ENCODE results near the gene TNRC6B.

TNRC6B gene

DNA sequence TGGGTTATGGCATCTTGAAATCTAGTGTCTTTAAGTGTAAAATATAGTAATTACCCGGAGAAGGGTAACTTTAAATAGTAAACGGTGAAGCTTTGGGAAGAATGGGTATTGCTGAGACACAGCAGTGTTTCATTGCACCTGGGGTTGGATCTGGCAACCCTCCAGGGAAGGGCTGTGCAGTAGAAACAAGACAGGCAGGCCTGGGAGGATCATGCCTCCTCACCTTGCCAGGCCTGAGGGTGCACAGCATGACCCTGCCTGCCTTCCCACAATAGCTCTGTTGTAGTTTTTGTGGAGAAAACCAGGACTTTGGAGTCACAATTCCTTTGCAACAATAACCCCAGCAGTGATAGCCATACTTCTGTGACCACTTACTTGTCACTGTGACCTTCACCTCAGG, 104.0 kb downstream of the TNRC6B start:
- TF ChIP-seq CTCF (conservative IDR thresholded peaks at IDR 0.05; ENCODE audit: low read depth, low read length) = no peak
- no peak for DNase-seq (ENCODE audit: low read depth)
- no peak overlapping the region for H3K4me3 ChIP-seq (ENCODE audit: low read length)

DNA sequence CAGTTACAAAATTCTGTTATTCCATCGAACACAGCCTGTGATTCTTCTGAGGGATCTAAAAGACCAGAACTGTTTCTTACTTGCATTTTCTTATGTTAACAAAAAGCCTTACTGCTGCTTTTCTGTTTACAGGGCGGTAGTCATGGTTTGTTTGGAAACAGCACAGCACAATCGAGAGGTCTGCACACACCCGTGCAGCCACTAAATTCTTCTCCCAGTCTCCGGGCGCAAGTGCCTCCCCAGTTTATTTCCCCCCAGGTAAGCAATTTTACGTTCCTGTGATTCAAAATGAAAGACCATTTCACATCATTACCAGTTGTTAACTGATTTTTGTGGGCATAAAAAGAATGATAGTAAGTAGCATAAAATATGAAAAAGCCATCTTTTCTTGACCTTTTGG, 107.8 kb downstream of the TNRC6B start:
- TF ChIP-seq CTCF (conservative IDR thresholded peaks at IDR 0.05; ENCODE audit: low read depth, low read length) = no peak
- DNase-seq (ENCODE audit: low read depth) = no peak
- H3K4me3 ChIP-seq (ENCODE audit: low read length) = no peak overlapping the region

DNA sequence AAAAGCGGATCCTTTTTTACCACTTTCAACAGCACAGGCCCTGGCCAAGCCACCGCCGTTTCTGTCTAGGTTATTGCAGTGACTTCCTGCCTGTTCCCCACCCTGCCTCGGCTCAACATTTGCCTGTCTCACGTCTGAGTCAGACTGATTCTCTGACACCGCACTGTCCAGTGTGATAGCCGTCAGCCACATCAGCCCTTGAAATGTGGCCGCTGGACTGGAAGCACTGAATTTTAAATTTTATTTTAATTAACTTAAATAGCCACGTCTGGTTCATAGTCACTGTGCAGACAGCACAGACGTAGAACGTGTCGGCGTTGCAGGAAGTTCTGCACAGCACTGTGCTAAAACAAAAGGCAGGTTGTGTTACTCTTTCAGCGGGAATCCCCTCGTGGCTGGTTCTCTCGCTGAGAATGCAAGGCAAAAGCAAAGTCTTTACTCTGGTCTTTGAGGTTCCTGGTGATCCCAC, 112.3 kb downstream of the TNRC6B start:
- no peak for TF ChIP-seq CTCF (conservative IDR thresholded peaks at IDR 0.05; ENCODE audit: low read depth, low read length)
- H3K4me3 ChIP-seq (ENCODE audit: low read length) = no peak overlapping the region
- DNase-seq (ENCODE audit: low read depth) = no peak

DNA sequence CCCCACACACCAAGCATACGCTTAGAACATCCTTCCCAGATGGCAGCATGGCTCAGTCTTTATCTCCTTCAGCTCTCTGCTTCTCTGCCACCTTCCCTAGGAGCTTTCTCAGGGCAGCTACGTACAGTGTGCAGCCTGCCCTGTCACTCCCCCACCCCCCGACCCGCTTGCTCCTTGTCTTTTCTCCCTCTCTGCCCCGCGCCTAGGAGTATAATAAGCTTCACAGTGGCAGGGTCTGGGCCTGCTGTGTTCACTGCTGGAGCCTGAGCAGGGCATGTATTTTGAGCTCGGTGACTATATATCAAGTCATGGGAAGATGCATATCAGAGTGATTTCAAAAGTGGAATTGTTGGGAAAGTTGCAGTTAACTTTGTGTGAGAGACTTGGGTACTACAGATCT, 112.8 kb downstream of the TNRC6B start:
- H3K4me3 ChIP-seq (ENCODE audit: low read length) = no peak overlapping the region
- TF ChIP-seq CTCF (conservative IDR thresholded peaks at IDR 0.05; ENCODE audit: low read depth, low read length) = no peak
- DNase-seq (ENCODE audit: low read depth) = no peak

- DNase-seq (ENCODE audit: low read depth) = no peak
- TF ChIP-seq CTCF (conservative IDR thresholded peaks at IDR 0.05; ENCODE audit: low read depth, low read length) = no peak
- no peak overlapping the region for H3K4me3 ChIP-seq (ENCODE audit: low read length)
Measured at GRCh38 chr22:40294696-40295095, 117.0 kb downstream of the TNRC6B start.

DNA sequence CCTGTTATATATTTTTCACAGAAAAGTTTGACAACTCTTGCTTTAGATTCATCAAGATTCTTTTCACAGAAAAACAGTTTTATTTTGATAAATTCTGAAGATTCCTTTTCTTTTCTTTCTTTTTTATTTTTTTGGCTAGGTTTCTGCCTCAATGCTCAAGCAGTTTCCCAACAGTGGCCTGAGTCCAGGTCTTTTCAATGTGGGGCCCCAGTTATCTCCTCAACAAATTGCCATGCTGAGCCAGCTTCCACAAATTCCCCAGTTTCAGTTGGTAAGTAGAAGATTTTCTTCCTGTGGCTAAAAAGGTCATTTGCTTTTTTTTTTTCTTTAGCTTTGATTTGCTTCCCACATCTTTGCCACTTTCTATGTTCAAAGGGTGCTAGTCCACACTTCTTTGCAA, 122.6 kb downstream of the TNRC6B start:
- no peak for TF ChIP-seq CTCF (conservative IDR thresholded peaks at IDR 0.05; ENCODE audit: low read depth, low read length)
- DNase-seq (ENCODE audit: low read depth) = no peak

DNA sequence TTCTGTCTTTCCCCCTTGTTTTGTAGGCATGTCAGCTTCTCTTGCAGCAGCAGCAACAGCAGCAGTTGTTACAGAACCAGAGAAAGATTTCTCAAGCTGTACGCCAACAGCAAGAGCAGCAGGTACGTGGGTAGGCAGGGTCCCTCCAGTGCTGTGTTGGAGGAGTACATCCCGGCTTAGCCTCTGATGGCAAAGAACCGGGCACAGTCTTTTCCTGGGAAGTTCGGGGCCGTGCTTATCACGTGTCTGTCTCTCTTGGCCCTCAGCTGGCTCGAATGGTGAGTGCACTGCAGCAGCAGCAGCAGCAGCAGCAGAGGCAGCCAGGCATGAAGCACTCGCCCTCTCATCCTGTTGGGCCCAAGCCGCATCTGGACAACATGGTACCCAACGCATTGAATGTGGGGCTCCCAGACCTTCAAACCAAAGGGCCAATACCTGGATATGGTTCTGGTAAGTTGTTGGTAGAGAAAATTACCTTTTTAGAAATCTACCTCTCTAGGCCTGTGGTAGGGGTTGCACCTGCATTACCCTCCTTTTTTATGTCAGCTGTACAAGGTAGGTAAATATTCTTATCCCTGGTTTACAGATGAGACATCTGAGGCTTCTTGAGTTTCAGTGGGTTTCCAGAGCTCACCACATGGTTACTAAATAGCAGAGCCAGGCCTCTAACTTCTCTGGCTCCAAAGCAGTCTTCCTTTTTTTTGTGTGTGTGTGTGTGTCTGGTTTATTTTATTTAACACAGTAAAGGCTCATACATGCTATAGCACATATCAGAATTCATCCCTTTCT, 123.4 kb downstream of the TNRC6B start:
- no peak for TF ChIP-seq CTCF (conservative IDR thresholded peaks at IDR 0.05; ENCODE audit: low read depth, low read length)
- no peak for DNase-seq (ENCODE audit: low read depth)
- H3K4me3 ChIP-seq (ENCODE audit: low read length) = no peak overlapping the region

More for the DNA sequence above, 122.6 kb downstream of the TNRC6B start:
- H3K4me3 ChIP-seq (ENCODE audit: low read length) = no peak overlapping the region
